Measurements from ENCODE around the gene SMIM41.

SMIM41 gene

DNA sequence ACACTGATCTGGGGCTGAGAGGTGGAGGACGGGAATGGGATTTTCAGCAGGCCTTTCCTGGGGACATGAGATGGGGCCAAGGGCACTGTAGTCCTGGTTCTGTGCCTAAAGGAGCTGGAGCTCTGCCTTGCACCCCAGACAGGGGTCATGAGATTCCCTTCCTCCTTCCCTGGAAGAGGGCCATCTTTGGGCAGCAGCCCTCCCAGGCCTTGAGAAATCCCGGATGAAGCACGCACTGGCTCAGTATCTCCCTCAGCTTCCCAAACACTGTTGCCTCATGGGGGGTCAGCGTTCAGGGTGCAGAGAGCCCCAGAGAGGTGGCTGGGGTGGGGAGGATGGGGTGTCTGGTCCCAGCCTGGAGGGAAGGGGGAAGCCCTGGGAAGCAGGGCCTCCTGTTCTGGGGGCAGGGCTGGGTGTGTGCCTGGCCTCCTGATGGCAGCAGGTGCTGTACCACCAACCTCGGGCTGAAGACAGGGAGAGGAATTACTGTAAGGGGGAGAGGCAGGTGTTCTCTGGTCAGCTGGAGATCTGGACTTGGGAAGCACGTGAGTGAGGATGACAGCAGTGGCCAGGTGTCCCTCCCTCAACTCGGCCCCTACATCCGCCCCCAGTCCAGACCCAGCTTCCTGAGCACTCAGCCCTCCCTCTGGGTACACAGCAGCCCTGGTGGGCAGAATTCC is 36.7 kb upstream of the SMIM41 start:
- no peaks in the 10 kb centered on the region for H3K27me3 ChIP-seq (replicated peaks)
- no peak overlapping the region for H3K27ac ChIP-seq
- TF ChIP-seq, protein P1, sequence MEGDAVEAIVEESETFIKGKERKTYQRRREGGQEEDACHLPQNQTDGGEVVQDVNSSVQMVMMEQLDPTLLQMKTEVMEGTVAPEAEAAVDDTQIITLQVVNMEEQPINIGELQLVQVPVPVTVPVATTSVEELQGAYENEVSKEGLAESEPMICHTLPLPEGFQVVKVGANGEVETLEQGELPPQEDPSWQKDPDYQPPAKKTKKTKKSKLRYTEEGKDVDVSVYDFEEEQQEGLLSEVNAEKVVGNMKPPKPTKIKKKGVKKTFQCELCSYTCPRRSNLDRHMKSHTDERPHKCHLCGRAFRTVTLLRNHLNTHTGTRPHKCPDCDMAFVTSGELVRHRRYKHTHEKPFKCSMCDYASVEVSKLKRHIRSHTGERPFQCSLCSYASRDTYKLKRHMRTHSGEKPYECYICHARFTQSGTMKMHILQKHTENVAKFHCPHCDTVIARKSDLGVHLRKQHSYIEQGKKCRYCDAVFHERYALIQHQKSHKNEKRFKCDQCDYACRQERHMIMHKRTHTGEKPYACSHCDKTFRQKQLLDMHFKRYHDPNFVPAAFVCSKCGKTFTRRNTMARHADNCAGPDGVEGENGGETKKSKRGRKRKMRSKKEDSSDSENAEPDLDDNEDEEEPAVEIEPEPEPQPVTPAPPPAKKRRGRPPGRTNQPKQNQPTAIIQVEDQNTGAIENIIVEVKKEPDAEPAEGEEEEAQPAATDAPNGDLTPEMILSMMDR (IDR thresholded peaks at IDR 0.05; ENCODE audit: low read depth, low read length, missing control alignments) = no peak
- no peaks in the 10 kb centered on the region for H3K36me3 ChIP-seq (replicated peaks)
- no peak for DNase-seq
- no peak overlapping the region for H3K4me3 ChIP-seq (ENCODE audit: low read depth, low read length)
- in situ Hi-C loops (cut with HindIII; ENCODE audit: low pct_ligation_motif_present, low sequenced_read_pairs) = no loop called here

DNA sequence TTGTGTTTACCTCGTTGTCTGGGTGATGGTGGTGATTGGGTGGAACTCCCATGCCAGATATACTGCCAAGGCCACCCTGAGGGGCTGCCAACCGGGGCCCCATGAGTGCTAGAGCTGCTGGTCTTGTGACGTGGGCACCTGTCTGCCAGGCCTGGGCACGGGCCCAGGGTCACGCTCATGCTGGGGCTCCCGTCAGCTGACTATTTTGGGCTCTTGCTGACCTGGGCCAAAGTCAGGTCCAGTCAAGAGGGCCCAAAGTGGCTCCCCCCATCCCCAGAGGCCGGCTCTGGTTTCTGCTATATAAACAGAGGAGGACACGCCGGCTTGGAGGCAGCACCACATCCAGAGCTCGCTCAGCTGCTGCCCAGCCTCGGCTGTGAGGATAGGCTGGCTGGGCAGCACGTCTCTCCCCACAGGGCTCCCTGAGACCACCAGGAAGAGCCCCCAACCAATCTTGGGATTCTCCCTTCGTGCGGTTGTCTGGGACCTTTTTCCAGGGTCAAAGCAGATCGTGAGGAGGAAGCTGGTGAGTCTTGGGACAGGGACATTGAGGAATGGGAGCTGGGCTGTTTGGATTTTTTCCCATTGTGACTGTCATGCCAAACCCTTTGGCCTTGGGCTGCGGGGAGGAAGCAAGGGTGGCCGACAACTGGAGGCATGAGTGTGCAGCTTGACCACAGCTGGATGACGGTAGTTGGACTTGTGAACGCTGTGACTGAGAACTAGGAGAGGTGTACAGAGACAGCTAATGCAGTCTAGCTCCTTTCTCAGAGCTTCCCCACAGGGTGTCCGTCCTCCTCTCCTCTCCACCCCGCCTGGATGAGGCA is 35.9 kb upstream of the SMIM41 start:
- Histone ChIP-seq H3K27me3 (replicated peaks) (no peaks in the 10 kb centered on the region), H3K27ac (no peak overlapping the region), H3K36me3 (replicated peaks) (no peaks in the 10 kb centered on the region), H3K4me3 (ENCODE audit: low read depth, low read length) (no peak overlapping the region)
- DNase-seq = no peak
- in situ Hi-C loops (cut with HindIII; ENCODE audit: low pct_ligation_motif_present, low sequenced_read_pairs) = no loop called here
- TF ChIP-seq, protein P1 (IDR thresholded peaks at IDR 0.05; ENCODE audit: low read depth, low read length, missing control alignments) = no peak

DNA sequence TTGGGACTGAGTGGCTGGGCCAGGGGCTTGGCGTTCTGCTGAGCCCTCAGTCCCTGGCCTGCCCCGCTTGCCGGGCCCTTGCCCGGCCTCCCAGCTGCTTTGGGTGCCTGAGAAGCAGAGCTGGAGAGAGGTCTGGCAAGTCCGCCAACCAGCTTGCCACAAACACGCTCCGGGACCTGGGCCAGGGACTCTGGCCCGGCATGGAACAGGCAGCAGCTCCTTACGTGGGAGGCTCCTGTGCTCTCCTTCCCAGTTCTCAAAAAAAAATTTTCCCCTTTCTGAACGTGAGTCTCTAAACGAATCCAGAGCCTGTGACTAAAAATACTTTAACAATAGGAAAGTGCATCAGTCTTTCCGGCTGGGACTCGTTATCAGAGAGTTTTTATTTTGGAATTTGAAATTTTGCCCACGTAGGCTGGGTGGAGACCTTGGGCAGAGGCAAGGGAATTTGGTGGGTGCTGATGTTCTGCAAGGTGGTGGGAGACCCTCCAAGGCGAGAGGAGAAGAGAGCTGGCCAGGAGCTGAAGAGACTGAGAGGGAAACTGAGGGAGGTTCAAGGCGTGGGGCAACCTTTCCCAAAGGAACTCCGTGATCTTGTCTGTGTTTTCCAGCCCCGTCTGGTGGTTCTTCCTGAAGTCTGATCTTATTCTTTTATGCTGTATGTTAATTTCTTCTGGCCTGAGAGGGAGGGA is 35.1 kb upstream of the SMIM41 start:
- in situ Hi-C loops (cut with HindIII; ENCODE audit: low pct_ligation_motif_present, low sequenced_read_pairs) = no loop called here
- Histone ChIP-seq H3K27ac (no peak overlapping the region), H3K4me3 (ENCODE audit: low read depth, low read length) (no peak overlapping the region), H3K36me3 (replicated peaks) (no peaks in the 10 kb centered on the region), H3K27me3 (replicated peaks) (no peaks in the 10 kb centered on the region)
- TF ChIP-seq, protein P1 (IDR thresholded peaks at IDR 0.05; ENCODE audit: low read depth, low read length, missing control alignments) = no peak
- DNase-seq = no peak

DNA sequence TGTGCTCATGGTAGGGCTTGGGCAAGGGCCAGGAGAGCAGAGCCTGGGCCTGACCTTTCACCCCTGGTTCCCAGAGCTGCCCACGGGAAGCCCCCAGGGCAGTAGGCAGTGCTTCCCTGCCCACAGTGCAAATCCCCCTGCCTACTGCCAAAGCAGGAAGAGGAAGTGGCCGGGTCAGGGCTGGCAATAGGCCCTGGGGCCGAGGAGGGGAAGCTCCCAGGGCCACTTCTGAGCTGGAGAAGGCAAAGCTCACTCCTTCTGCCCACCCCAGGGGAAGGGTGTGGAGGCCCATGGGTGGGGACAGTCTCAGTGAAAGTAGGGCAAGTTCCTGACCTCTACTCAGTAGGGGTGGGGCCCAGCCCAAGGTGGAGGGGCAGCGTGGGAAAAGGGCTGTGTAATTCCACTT is 33.7 kb upstream of the SMIM41 start:
- in situ Hi-C loops (cut with HindIII; ENCODE audit: low pct_ligation_motif_present, low sequenced_read_pairs) = no loop called here
- Histone ChIP-seq H3K27ac (no peak overlapping the region), H3K27me3 (replicated peaks) (no peaks in the 10 kb centered on the region), H3K36me3 (replicated peaks) (no peaks in the 10 kb centered on the region), H3K4me3 (ENCODE audit: low read depth, low read length) (no peak overlapping the region)
- no peak for DNase-seq
- TF ChIP-seq, protein P1 (IDR thresholded peaks at IDR 0.05; ENCODE audit: low read depth, low read length, missing control alignments) = no peak

DNA sequence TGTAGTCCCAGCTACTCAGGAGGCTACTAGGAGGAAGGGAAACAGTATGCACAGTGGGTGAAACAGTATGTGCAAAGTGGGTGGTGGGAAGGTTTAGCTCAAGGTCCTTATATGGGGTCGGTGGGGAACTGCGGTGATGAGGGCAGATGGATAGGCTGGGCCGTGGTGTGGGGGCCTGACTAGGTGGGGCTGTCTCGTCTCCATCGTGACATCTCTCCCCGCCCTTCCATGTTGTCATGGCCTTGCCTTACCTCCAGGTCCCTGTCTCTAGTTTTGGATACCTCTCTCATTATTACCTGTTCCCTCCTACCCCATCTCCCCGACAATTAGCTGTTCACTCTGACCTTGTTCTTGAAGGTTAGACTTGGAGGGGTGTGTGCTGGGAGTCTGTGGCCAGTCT is 32.6 kb upstream of the SMIM41 start:
- no peaks in the 10 kb centered on the region for H3K27me3 ChIP-seq (replicated peaks)
- no peak overlapping the region for H3K4me3 ChIP-seq (ENCODE audit: low read depth, low read length)
- DNase-seq = no peak
- H3K36me3 ChIP-seq (replicated peaks) = no peaks in the 10 kb centered on the region
- TF ChIP-seq, protein P1 (IDR thresholded peaks at IDR 0.05; ENCODE audit: low read depth, low read length, missing control alignments) = no peak
- no peak overlapping the region for H3K27ac ChIP-seq
- in situ Hi-C loops (cut with HindIII; ENCODE audit: low pct_ligation_motif_present, low sequenced_read_pairs) = no loop called here

All from brain microvascular endothelial cell (primary cell).